ENCODE measurements around the gene IGFN1.

The IGFN1 gene

GRCh38 chr1:201178718-201179117, 11.9 kb upstream of the IGFN1 start:
- TF ChIP-seq, protein P1, sequence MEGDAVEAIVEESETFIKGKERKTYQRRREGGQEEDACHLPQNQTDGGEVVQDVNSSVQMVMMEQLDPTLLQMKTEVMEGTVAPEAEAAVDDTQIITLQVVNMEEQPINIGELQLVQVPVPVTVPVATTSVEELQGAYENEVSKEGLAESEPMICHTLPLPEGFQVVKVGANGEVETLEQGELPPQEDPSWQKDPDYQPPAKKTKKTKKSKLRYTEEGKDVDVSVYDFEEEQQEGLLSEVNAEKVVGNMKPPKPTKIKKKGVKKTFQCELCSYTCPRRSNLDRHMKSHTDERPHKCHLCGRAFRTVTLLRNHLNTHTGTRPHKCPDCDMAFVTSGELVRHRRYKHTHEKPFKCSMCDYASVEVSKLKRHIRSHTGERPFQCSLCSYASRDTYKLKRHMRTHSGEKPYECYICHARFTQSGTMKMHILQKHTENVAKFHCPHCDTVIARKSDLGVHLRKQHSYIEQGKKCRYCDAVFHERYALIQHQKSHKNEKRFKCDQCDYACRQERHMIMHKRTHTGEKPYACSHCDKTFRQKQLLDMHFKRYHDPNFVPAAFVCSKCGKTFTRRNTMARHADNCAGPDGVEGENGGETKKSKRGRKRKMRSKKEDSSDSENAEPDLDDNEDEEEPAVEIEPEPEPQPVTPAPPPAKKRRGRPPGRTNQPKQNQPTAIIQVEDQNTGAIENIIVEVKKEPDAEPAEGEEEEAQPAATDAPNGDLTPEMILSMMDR (IDR thresholded peaks at IDR 0.05): no peak
- no peaks in the 10 kb centered on the region for H3K9me3 ChIP-seq
- no peak overlapping the region for H3K27ac ChIP-seq
- H3K4me3 ChIP-seq (ENCODE audit: low read depth in 1 of 2, low read length in 1 of 2): no peak overlapping the region
- no peaks in the 10 kb centered on the region for H3K4me1 ChIP-seq (ENCODE audit: control insufficient read depth in 1 of 2, insufficient read depth in 1 of 2, low read depth in 1 of 2, low read length in 1 of 2)
- no peaks in the 10 kb centered on the region for H3K36me3 ChIP-seq
- H3K27me3 ChIP-seq: peaks cover 11% of the 10 kb centered on the region

DNA sequence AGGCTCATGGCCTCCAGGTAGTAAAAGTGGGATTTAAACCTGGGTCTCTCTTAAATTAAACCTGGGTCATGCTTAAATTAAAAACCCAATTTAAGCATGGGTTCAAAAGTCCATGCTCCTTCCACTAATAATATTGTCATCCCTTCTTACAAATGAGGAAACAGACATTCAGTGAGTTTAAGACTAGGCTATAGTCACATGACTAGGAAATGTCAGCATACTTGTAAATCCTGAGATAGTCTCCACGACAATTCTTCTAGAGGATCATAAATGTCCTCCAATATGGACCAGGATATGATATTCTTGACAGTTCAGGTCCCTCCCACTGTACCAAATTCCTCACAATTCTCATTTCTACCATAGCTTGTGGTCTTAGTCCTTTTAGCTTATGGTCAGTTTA, 10.5 kb upstream of the IGFN1 start:
- H3K27me3 ChIP-seq: peaks cover 20% of the 10 kb centered on the region
- no peaks in the 10 kb centered on the region for H3K36me3 ChIP-seq

GRCh38 chr1:201180901-201181300, 9.7 kb upstream of the IGFN1 start:
- Histone ChIP-seq H3K4me1 (ENCODE audit: control insufficient read depth in 1 of 2, insufficient read depth in 1 of 2, low read depth in 1 of 2, low read length in 1 of 2) (peaks cover 0 to 2% of the 10 kb centered on the region in 2 experiments), H3K27me3 (peaks cover 20% of the 10 kb centered on the region), H3K9me3 (no peaks in the 10 kb centered on the region), H3K4me3 (ENCODE audit: low read depth in 1 of 2, low read length in 1 of 2) (no peak overlapping the region), H3K27ac (no peak overlapping the region), H3K36me3 (no peaks in the 10 kb centered on the region)
- TF ChIP-seq, protein P1 (IDR thresholded peaks at IDR 0.05): no peak

More for the DNA sequence above, 10.5 kb upstream of the IGFN1 start:
- H3K4me3 ChIP-seq (ENCODE audit: low read depth in 1 of 2, low read length in 1 of 2): no peak overlapping the region
- TF ChIP-seq, protein P1 (IDR thresholded peaks at IDR 0.05): no peak
- no peaks in the 10 kb centered on the region for H3K9me3 ChIP-seq
- H3K27ac ChIP-seq: no peak overlapping the region
- H3K4me1 ChIP-seq (ENCODE audit: control insufficient read depth in 1 of 2, insufficient read depth in 1 of 2, low read depth in 1 of 2, low read length in 1 of 2): no peaks in the 10 kb centered on the region

DNA sequence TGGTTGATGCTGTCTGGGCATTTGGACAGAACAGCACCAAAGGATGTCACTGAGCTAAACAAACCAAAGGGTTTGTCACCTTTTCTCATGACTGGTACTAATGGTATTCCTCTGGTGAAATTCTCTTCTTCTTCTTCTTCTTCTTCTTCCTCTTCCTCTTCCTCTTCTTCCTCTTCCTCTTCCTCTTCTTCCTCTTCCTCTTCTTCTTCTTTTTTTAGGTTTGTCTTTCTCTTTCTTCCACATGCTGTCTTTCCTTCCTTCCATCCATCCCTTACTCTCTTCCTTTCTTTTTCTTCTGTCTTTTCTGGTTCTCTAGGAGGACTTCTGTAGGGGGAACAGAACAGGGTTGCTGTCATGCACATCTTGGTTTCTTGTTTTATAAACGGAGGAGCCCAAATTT, 9.3 kb upstream of the IGFN1 start:
- no peaks in the 10 kb centered on the region for H3K9me3 ChIP-seq
- peaks cover 0 to 6% of the 10 kb centered on the region in 2 experiments for H3K4me1 ChIP-seq (ENCODE audit: control insufficient read depth in 1 of 2, insufficient read depth in 1 of 2, low read depth in 1 of 2, low read length in 1 of 2)
- TF ChIP-seq, protein P1 (IDR thresholded peaks at IDR 0.05): no peak
- no peaks in the 10 kb centered on the region for H3K36me3 ChIP-seq
- no peak overlapping the region for H3K27ac ChIP-seq
- H3K4me3 ChIP-seq (ENCODE audit: low read depth in 1 of 2, low read length in 1 of 2): no peak overlapping the region
- H3K27me3 ChIP-seq: peaks cover 20% of the 10 kb centered on the region

GRCh38 chr1:201181726-201182125, 8.9 kb upstream of the IGFN1 start:
- Histone ChIP-seq H3K9me3 (no peaks in the 10 kb centered on the region), H3K4me1 (ENCODE audit: control insufficient read depth in 1 of 2, insufficient read depth in 1 of 2, low read depth in 1 of 2, low read length in 1 of 2) (peaks cover 0 to 10% of the 10 kb centered on the region in 2 experiments), H3K4me3 (ENCODE audit: low read depth in 1 of 2, low read length in 1 of 2) (no peak overlapping the region), H3K27me3 (peaks cover 20% of the 10 kb centered on the region), H3K36me3 (no peaks in the 10 kb centered on the region), H3K27ac (no peak overlapping the region)
- TF ChIP-seq, protein P1 (IDR thresholded peaks at IDR 0.05): no peak

DNA sequence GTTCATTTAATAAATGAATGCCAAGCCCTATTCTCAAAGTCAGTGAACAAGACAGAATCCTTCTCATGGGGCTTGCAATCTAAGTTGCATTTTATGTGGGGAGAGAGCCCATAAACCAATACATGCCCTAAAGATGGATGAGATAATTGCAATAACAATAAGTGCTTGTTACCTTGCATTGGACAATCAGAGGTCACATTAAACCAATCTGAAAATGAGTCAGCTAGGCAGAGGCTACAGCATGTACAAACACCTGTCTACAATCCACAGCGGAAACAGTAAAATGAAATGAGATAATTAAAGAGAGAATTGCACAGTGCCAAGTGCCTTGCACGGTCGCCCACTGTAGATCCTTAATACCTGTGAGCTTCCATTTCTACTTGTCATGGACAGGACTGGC, 7.4 kb upstream of the IGFN1 start:
- Histone ChIP-seq H3K27me3 (peaks cover 20% of the 10 kb centered on the region), H3K4me1 (ENCODE audit: control insufficient read depth in 1 of 2, insufficient read depth in 1 of 2, low read depth in 1 of 2, low read length in 1 of 2) (peaks cover 0 to 10% of the 10 kb centered on the region in 2 experiments), H3K9me3 (no peaks in the 10 kb centered on the region), H3K4me3 (ENCODE audit: low read depth in 1 of 2, low read length in 1 of 2) (no peak overlapping the region), H3K27ac (no peak overlapping the region), H3K36me3 (no peaks in the 10 kb centered on the region)
- TF ChIP-seq, protein P1 (IDR thresholded peaks at IDR 0.05): no peak
